Subcutaneous adipose tissue (tissue), 4 donors: ENCODE measurements around the gene SIK3. TPM values are rescaled to one million over a fixed set of nuclear protein-coding genes. Genes with fewer than 3 reads are reported as not detected.

ENCODE experiments used
- total RNA-seq, 4 donors: library from RNA; depleted of rRNA; stranded (reverse); fragments of >200 nt; gene quantifications; one replicate each; pipeline ENCODE4 v1.1.0, GENCODE V29; 2016
- TF ChIP-seq, protein P1 (sequence below): fragments of 450-650 bp; IDR thresholded peaks from one replicate; pipeline ENCODE4 v1.5.1; 2016; ENCODE audit warnings: low read depth, mild to moderate bottlenecking, control low read depth, antibody characterized with exemption, moderate library complexity

Gene SIK3
- total RNA-seq, 4 donors from 2014 or later, result 27.7 to 44.8 (median 40.3) TPM

DNA sequence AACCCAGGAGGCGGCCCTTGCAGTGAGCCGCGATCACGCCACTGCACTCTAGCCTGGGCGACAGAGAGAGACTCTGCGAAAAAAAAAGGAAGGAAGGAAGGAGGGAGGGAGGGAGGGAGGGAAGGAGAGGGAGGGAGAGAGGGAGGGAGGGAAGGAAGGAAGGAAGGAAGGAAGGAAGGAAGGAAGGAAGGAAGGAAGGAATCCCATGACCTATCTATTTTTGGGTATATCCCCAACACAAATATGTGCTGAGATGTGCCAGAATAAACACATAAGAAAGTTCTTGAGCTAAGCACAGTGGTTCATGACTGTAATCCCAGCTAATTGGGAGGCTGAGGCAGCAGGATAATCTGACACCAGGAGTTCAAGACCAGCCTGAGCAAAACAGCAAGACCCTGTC lies 82.0 kb downstream of the SIK3 start:
- TF ChIP-seq, protein P1, sequence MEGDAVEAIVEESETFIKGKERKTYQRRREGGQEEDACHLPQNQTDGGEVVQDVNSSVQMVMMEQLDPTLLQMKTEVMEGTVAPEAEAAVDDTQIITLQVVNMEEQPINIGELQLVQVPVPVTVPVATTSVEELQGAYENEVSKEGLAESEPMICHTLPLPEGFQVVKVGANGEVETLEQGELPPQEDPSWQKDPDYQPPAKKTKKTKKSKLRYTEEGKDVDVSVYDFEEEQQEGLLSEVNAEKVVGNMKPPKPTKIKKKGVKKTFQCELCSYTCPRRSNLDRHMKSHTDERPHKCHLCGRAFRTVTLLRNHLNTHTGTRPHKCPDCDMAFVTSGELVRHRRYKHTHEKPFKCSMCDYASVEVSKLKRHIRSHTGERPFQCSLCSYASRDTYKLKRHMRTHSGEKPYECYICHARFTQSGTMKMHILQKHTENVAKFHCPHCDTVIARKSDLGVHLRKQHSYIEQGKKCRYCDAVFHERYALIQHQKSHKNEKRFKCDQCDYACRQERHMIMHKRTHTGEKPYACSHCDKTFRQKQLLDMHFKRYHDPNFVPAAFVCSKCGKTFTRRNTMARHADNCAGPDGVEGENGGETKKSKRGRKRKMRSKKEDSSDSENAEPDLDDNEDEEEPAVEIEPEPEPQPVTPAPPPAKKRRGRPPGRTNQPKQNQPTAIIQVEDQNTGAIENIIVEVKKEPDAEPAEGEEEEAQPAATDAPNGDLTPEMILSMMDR, result no peak

DNA sequence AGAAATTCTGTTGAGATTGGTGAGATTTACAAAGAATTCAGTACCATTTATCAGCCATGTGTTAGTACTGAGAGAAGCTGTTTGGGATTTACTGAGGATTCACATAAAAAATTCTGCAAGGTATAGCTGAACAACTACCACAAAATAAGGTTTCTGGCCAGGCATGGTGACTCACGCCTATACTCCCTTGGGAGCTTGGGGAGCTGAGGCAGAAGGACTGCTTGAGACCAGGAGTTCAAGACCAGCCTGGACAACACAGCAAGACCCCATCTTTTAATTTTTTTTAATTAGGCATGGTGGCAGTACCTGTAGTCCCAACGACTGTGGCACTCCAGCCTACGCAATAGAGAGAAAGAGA lies 86.7 kb downstream of the SIK3 start:
- TF ChIP-seq, protein P1, result no peak

DNA sequence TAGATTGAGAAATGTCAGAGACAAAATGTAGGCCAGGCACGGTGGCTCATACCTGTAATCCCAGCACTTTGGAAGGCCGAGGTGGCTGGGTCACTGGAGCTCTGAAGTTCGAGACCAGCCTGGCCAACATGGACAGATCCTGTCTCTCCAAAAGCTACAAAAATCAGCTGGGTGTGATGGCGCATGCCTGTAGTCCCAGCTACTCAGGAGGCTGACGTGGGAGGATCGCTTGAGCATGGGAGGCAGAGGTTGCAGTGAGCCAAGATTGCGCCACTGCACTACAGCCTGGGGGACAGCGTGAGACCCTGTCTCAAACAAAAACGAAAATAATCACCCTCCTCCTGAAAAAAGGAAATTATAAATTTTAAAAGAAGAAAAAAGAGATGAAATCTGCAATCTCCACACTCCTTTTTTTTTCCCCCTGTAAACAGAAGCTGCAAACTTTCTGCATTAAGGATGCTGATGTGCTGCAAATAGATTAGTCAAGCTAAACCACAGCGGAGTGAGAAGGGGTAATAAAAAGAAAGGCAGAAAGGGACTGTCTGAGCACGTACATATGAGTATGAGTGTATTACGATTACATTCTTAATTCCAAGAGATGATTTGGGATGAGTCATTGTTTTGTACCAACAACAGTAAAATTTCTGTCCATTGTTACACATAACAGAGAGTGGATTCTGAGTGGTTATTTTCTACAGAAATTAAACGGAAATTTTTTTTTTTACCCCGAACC lies 87.3 kb downstream of the SIK3 start:
- TF ChIP-seq, protein P1, result no peak

GRCh38 chr11:117009905-117010605 lies 88.2 kb downstream of the SIK3 start:
- TF ChIP-seq, protein P1, result no peak

- TF ChIP-seq, protein P1, result no peak
Observed at GRCh38 chr11:117005758-117006157, 92.5 kb downstream of the SIK3 start.

DNA sequence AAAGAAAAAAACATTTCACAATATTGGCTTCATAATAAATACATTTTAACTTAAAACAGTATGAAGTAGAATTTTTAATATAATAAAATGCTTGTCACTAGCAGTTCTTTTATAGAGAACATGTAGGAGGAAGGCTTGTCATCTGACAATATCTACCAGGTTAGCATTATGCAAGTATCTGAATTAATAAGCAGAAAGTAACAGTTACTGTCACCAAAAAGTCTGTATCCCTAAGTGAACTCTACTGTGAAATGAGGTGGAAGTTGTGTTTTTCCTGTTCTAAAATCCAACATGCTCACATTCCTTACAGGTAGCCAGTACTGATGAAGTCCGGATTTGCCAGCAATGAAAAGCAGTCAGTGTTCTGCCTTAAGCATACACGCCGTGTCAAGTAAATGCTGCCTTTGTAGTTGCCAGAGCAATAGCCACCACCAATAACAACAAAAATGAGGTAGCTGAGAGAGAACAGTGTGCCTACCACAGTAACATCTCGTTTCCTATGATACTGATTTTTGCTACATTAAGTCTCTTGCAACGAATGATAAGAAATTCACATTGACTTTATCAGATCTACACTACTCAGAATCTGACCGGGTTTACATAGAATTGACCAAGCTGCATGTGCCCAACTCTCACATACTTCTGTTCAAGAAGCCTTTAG lies 95.5 kb downstream of the SIK3 start:
- TF ChIP-seq, protein P1, result no peak
